HG03460 (cell line): Measurements from ENCODE around the gene NUPR1.
"Not testable (repeated sequence)": the region's sequence is repeated elsewhere in the genome, so short reads cannot be mapped to it uniquely, and the experiment has no call there.

Experiments
- ATAC-seq: cut with Tn5 transposase; IDR thresholded peaks from one replicate; pipeline ENCODE4 v1.9.1; 2021; ENCODE audit not compliant: unreplicated experiment

Gene NUPR1, protein sequence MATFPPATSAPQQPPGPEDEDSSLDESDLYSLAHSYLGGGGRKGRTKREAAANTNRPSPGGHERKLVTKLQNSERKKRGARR

GRCh38 chr16:28538733-28539596, at the start of gene NUPR1:
Gene NUPR1 (minus strand): TSS chr16:28538974. CDS start chr16:28538907, 67 bp downstream.
- ATAC-seq: no peak

GRCh38 chr16:28587386-28587785, 48.6 kb upstream of the NUPR1 start:
- ATAC-seq: no peak

DNA sequence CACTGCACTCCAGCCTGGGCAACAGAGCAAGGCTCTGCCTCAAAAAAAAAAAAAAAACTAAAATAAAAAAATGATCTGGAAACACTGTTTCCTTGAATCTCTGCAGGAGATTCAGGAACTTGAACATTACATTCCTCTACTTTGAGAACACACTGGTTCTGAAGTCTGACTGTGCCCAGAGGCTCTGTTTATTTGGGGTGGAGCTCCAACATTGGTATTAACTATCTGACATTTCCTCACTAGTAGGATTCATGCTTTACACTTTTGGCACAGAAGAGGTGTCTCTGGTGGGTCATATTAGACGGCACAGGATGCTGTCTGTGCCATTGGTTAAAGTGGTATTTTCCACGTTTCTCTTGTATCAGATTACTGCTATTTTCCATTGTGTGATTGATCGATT, 47.7 kb upstream of the NUPR1 start:
- ATAC-seq: no peak

DNA sequence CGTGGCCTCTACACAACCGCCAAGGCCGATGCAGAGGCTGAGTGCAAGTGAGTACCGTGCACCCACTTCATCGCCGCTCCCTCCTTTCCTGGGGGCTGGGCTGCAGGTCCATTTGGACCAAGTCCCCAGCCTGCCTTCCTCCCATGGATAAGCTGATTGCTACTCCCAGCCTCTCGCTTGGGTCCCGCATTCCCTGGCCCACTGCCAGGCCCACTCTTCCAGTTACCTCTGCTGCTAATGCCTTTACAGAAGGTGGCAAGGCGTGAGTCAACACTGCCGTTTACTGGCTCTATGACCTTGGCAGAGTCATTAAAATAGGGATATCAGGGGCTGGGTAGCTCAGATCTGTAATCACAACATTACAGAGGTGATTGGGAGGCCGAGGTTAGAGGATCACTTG, 46.9 kb upstream of the NUPR1 start:
- ATAC-seq: no peak

DNA sequence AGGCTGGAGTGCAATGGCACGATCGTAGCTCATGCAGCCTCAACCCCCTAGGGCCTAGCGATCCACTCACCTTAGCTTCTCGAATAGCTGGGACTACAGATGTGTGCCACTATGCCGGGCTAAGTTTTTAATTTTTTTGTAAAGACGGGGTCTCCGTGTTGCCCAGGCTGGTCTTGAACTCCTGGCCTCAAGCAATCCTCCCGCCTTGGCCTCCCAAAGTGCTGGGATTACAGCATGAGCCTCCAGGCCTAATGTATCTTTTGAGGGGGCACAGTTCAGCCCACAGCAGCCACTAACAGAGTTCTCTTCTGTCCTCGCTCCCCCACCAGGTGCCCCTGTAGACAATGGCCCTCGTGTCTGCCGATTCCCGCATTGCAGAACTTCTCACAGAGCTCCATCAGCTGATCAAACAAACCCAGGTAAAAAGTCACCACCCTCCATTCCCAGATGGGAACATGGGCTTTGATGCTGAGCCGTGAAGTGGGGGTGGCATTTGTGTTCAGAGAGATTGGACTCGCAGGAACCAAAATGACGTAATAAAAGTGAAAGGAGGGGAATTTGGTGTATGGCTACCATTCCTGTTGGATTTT, 42.0 kb upstream of the NUPR1 start:
- ATAC-seq: no peak

- no peak for ATAC-seq
These were observed 36.8 kb upstream of the NUPR1 start for GRCh38 chr16:28575446-28576109.

GRCh38 chr16:28574925-28575324, 36.2 kb upstream of the NUPR1 start:
- ATAC-seq: no peak

- ATAC-seq: no peak
These were observed 35.3 kb upstream of the NUPR1 start for GRCh38 chr16:28573738-28574718.

- ATAC-seq: no peak
These were observed 34.1 kb upstream of the NUPR1 start for GRCh38 chr16:28572696-28573510.

- ATAC-seq: no peak
These were observed 31.4 kb upstream of the NUPR1 start for GRCh38 chr16:28569968-28570752.

DNA sequence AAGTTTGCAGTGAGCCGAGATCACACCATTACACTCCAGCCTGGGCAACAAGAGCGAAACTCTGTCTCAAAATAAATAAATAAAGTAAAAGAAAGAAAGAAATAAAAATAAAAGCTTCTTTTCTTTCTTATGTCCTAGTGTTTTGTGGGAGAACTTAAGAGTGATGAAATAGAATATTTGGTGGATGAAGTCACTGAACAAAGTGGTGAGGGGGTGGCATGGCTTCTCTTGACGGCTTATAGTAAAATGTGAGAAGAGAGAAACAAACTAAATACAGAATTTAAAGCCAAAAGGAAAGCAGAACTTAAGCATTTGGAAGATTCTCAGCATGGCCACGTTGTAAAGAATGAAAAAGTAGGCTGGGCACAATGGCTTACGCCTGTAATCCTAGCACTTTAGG, 30.2 kb upstream of the NUPR1 start:
- ATAC-seq: no peak

DNA sequence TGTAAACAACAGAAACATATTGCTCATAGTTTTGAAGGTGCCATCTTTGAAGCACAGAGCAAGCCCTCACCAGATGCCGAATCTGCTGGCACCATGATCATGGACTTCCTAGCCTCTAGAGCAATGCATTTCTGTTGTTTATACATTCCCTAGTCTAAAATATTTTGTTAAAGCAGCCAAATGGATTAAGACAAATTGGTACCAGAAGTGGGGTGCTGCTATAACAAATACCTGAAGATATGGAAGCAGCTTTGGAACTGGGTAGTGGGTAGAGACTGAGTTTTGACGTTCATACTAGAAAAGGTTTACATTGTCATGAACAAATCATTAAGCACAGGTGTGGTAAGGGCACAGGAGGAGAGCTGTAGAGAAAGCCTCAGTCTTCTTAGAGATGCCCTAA, 28.5 kb upstream of the NUPR1 start:
- no peak for ATAC-seq

DNA sequence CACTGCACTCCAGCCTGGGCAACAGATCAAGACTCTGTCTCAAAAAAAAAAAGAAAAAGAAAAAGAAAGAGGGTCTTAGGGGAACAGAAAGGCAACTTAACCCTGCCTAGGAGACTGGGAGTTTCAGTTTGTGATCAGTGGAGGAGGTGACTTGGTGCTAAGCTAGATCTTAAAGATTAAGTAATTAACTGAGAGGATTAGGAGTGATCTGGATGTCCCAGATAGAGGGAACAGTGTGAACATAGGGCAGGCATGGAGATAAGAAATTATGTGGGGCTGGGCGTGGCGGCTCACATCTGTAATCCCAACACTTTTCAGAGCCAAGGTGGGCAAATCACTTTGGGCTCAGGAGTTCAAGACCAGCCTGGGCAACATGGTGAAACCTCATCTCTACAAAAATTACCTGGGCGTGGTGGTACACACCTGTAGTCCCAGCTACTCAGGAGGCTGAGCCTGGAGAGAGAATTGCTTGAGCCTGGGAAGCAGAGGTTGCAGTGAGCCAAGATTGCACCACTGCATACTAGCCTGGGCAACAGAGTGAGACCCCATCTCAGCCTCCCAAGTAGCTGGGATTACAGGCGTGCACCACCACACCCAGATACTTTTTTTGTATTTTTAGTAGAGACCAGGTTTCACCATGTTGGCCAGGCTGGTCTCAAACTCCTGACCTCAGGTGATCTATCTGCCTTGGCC, 27.6 kb upstream of the NUPR1 start:
- not testable (repeated sequence) for ATAC-seq

- no peak for ATAC-seq
These were observed 24.4 kb upstream of the NUPR1 start for GRCh38 chr16:28563218-28563617.

GRCh38 chr16:28562199-28562598, 23.4 kb upstream of the NUPR1 start:
- ATAC-seq: no peak

DNA sequence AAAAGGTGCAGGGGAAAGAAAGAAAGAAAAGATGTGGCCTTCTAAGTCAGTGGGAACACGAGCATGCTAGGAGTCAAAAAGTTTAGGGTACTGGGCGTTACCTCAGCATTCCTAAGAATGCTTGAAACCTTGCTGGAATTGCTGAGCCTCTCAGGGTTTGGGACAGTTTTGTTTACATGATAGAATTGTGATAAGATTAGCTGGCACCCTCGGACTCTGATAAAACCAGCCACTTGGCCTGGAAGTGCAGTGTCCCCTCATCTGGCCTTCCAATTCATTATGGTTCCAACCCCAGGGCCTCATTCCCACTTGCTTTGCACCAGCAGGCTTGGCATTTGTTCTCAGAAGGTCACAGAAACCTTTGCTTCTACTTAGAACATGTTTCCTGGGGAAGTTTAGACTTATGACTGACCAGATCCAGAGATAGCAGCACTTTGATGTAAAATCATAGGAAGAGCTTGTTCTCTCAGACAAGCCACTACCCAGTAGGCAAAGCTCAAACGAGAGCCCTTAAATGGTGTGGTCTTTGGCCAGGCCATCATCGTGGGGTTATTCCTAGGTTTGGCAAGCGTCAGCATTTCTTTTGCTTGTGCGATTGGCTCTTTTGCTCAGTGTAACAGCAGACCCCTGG, 22.9 kb upstream of the NUPR1 start:
- ATAC-seq: no peak

- no peak for ATAC-seq
These were observed 19.7 kb upstream of the NUPR1 start for GRCh38 chr16:28558456-28558855.

DNA sequence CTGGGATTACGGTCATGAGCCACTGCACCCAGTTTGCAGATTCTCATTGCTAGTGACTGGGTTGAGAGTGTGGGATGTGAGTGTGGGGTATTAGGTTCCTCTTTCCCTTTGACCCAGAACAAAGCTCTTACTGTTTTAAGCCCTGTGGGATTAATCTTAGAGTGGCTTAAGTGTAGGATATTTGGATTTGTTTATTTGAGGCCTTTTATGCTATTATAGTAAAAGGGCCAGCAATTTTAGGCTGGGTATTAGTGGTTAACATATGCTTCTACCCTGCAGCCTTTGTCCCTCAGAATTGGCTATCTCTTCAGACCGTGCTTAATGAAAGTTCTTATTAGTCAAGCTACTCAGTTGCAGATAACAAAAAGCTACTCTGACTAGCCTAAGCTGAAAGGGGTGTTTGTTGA, 18.1 kb upstream of the NUPR1 start:
- no peak for ATAC-seq
